ENCODE data around the gene NR2F6. TPM values are rescaled to one million over a fixed set of nuclear protein-coding genes. Genes with fewer than 3 reads are reported as not detected.
"Not testable (repeated sequence)": the region's sequence is repeated elsewhere in the genome, so short reads cannot be mapped to it uniquely, and the experiment has no call there.

NR2F6 gene
- 9.8 TPM for total RNA-seq

GRCh38 chr19:17245535-17245984 lies at the start of gene NR2F6:
Gene NR2F6 (minus strand): TSS chr19:17245919. CDS start chr19:17245220, 699 bp downstream.
- DNase-seq: no peak

GRCh38 chr19:17294051-17294891 lies 48.6 kb upstream of the NR2F6 start:
- DNase-seq: no peak

- no peak for DNase-seq
Observed at GRCh38 chr19:17293605-17294004, 47.9 kb upstream of the NR2F6 start.

- no peak for DNase-seq
Observed at GRCh38 chr19:17292301-17293074, 46.8 kb upstream of the NR2F6 start.

- no peak for DNase-seq
Observed at GRCh38 chr19:17289489-17289888, 43.8 kb upstream of the NR2F6 start.

- DNase-seq: no peak
Observed at GRCh38 chr19:17286752-17287151, 41.0 kb upstream of the NR2F6 start.

GRCh38 chr19:17286263-17286662 lies 40.5 kb upstream of the NR2F6 start:
- DNase-seq: no peak

GRCh38 chr19:17285415-17286135 lies 39.9 kb upstream of the NR2F6 start:
- DNase-seq: no peak

GRCh38 chr19:17283504-17283996 lies 37.8 kb upstream of the NR2F6 start:
- DNase-seq: no peak

GRCh38 chr19:17282488-17283125 lies 36.9 kb upstream of the NR2F6 start:
- peak; percentile 60 for DNase-seq

- no peak for DNase-seq
Observed at GRCh38 chr19:17281391-17282304, 35.9 kb upstream of the NR2F6 start, which contains the start of gene ANKLE1. Gene ANKLE1 (plus strand): TSS chr19:17281901. CDS start chr19:17281921, 20 bp downstream.

- DNase-seq: no peak
Observed at GRCh38 chr19:17279436-17279835, 33.7 kb upstream of the NR2F6 start.

- DNase-seq: no peak
Observed at GRCh38 chr19:17275441-17276175, 29.9 kb upstream of the NR2F6 start.

- not testable (repeated sequence) for DNase-seq
Observed at GRCh38 chr19:17274892-17275291, 29.2 kb upstream of the NR2F6 start.

- no peak for DNase-seq
Observed at GRCh38 chr19:17268754-17269153, 23.0 kb upstream of the NR2F6 start.

GRCh38 chr19:17266975-17267788 lies 21.5 kb upstream of the NR2F6 start, which contains the start of gene BABAM1:
Gene BABAM1 (plus strand): TSS chr19:17267443. CDS start chr19:17268807, 1,364 bp downstream.
- DNase-seq: peak; percentile 97

- no peak for DNase-seq
Observed at GRCh38 chr19:17266589-17266974, 20.9 kb upstream of the NR2F6 start.

- no peak for DNase-seq
Observed at GRCh38 chr19:17266026-17266425, 20.3 kb upstream of the NR2F6 start.

- no peak for DNase-seq
Observed at GRCh38 chr19:17264641-17264979, 18.9 kb upstream of the NR2F6 start, which contains the start of gene USHBP1. Gene USHBP1 (minus strand): TSS chr19:17264745. CDS start chr19:17264299, 446 bp downstream.
